Keratinocyte (primary cell): Measurements from ENCODE around the gene DLEC1. TPM values are rescaled to one million over a fixed set of nuclear protein-coding genes. Genes with fewer than 3 reads are reported as not detected.

Source experiments
- DNase-seq: peaks from one replicate; pipeline ENCODE4 v3.0.0-alpha.2; 2011; ENCODE audit warnings: low read depth, missing footprints, low spot score
- FAIRE-seq: peaks from 2 replicates; lab custom pipeline; 2011; peaks lifted over from hg19 to GRCh38; lab: Jason Lieb, UNC
- H2AFZ ChIP-seq: 2 replicates; pipeline ENCODE4 v1.6.0; 2012; ENCODE audit warnings: low read length, control low read depth, inconsistent platforms; ENCODE audit not compliant: control insufficient read depth
- H3K27ac ChIP-seq: 2 replicates; pipeline ENCODE4 v1.5.1; 2011; ENCODE audit warnings: low read length; ENCODE audit not compliant: control insufficient read depth, insufficient read depth
- H3K27me3 ChIP-seq: 3 replicates; pipeline ENCODE4 v1.6.0; 2011; ENCODE audit warnings: low read length; ENCODE audit not compliant: control insufficient read depth, insufficient read depth; ENCODE audit errors: extremely low read depth
- H3K36me3 ChIP-seq, 2 experiments: 2 replicates in 1 of 2; 3 replicates in 1 of 2; pipeline ENCODE4 v1.5.1; 2011; ENCODE audit warnings: low read length in 2 of 2, mild to moderate bottlenecking in 1 of 2; ENCODE audit not compliant: control insufficient read depth in 2 of 2, insufficient read depth in 2 of 2; ENCODE audit errors: extremely low read depth in 1 of 2
- H3K4me1 ChIP-seq: 3 replicates; pipeline ENCODE4 v1.5.1; 2011; ENCODE audit warnings: low read length; ENCODE audit not compliant: control insufficient read depth, insufficient read depth; ENCODE audit errors: extremely low read depth
- H3K4me2 ChIP-seq: 3 replicates; pipeline ENCODE4 v1.6.0; 2011; ENCODE audit warnings: low read depth, low read length; ENCODE audit not compliant: control insufficient read depth, insufficient read depth; ENCODE audit errors: extremely low read depth
- H3K4me3 ChIP-seq, 3 experiments: fragments of 200-600 bp in 1 of 3; sonication (generic) in 1 of 3; 2 replicates in 2 of 3; 3 replicates in 1 of 3; pipeline ENCODE4 v1.5.1; 2011 to 2016; ENCODE audit warnings: low read length in 3 of 3, mild to moderate bottlenecking in 3 of 3, control low read depth in 2 of 3, inconsistent platforms in 1 of 3, low read depth in 1 of 3, mixed read lengths in 1 of 3, mixed run types in 1 of 3, moderate library complexity in 1 of 3; ENCODE audit not compliant: control insufficient read depth in 2 of 3, insufficient read depth in 2 of 3; ENCODE audit errors: extremely low read depth in 1 of 3
- H3K79me2 ChIP-seq: 2 replicates; pipeline ENCODE4 v1.6.0; 2012; ENCODE audit warnings: low read length; ENCODE audit not compliant: control insufficient read depth, insufficient read depth
- H3K9ac ChIP-seq: 3 replicates; pipeline ENCODE4 v1.6.0; 2011; ENCODE audit warnings: low read length; ENCODE audit not compliant: control insufficient read depth, insufficient read depth; ENCODE audit errors: extremely low read depth
- H3K9me1 ChIP-seq: 3 replicates; pipeline ENCODE4 v1.6.0; 2011; ENCODE audit warnings: low read length; ENCODE audit not compliant: control insufficient read depth, insufficient read depth; ENCODE audit errors: extremely low read depth
- H3K9me3 ChIP-seq: 2 replicates; pipeline ENCODE4 v1.5.1; 2012; ENCODE audit warnings: low read depth, low read length; ENCODE audit not compliant: control insufficient read depth
- H4K20me1 ChIP-seq: 3 replicates; pipeline ENCODE4 v1.6.0; 2011; ENCODE audit warnings: low read length; ENCODE audit not compliant: control insufficient read depth, insufficient read depth; ENCODE audit errors: extremely low read depth
- CTCF ChIP-seq, 3 experiments: IDR thresholded peaks in 1 of 3; conservative IDR thresholded peaks in 1 of 3; optimal IDR thresholded peaks in 1 of 3; 2 replicates in 2 of 3; 3 replicates in 1 of 3; pipeline versions ENCODE3 to v1.5.1; 2011; ENCODE audit warnings: low read length in 3 of 3, mild to moderate bottlenecking in 3 of 3, moderate library complexity in 2 of 3, control low read depth in 1 of 3, inconsistent platforms in 1 of 3; ENCODE audit not compliant: insufficient read depth in 2 of 3; ENCODE audit errors: extremely low read depth in 1 of 3
- EZH2 ChIP-seq: IDR thresholded peaks from one replicate; pipeline ENCODE4 v1.6.1; 2012; ENCODE audit warnings: inconsistent platforms, mild to moderate bottlenecking, low read length, moderate library complexity
- dilution Hi-C: fragments of 300-500 bp; cut with MboI; formaldehyde crosslinking; loops from one replicate; pipeline ENCODE4 v1.7.0; 2020; ENCODE audit warnings: low sequenced_read_pairs; ENCODE audit not compliant: extremely low pct_ligation_motif_present
- polyA plus RNA-seq, 5 experiments: library from polyadenylated mRNA; depleted of rRNA in 3 of 5; stranded (reverse) in 3 of 5; stranded (forward) in 1 of 5; unstranded in 1 of 5; fragments of >200 nt; gene quantifications; 1 replicate in 1 of 5; 2 replicates in 3 of 5; 3 replicates in 1 of 5; pipeline versions ENCODE4 v1.2.1 to v1.2.3, GENCODE V29; 2011 to 2012; ENCODE audit warnings: missing spikeins in 2 of 5, low read depth in 1 of 5, low replicate concordance in 1 of 5

DLEC1 gene
- polyA plus RNA-seq, 1 donor (not counting 4 experiments of a cell fraction or from before 2014, with no cell fraction given) = not detected

GRCh38 chr3:38002291-38002876 lies 36.6 kb upstream of the DLEC1 start:
- Histone ChIP-seq H3K79me2 (no peaks in the 10 kb centered on the region), H3K27me3 (no peaks in the 10 kb centered on the region), H3K27ac (no peak overlapping the region), H4K20me1 (no peaks in the 10 kb centered on the region), H3K36me3 (peaks cover 6% of the 10 kb centered on the region in 2 experiments), H3K4me1 (peaks cover 15% of the 10 kb centered on the region), H3K9me1 (no peaks in the 10 kb centered on the region), H3K9ac (no peak overlapping the region), H2AFZ (no peak overlapping the region), H3K4me2 (no peak overlapping the region), H3K9me3 (no peaks in the 10 kb centered on the region), H3K4me3 (no peak overlapping the region)
- TF ChIP-seq CTCF (optimal IDR thresholded peaks at IDR 0.05 in 1 of 3, IDR thresholded peaks at IDR 0.05 in 1 of 3, conservative IDR thresholded peaks at IDR 0.05 in 1 of 3; ENCODE audit: extremely low read depth in 1 of 3, insufficient read depth in 2 of 3, low read length in 3 of 3) (no peak), EZH2 (no peak)
- dilution Hi-C loops = no loop called here
- no peak for FAIRE-seq
- DNase-seq = no peak

- Histone ChIP-seq H4K20me1 (no peaks in the 10 kb centered on the region), H3K4me2 (no peak overlapping the region), H3K9ac (no peak overlapping the region), H3K27ac (no peak overlapping the region), H3K4me3 (no peak overlapping the region), H3K36me3 (peaks cover 6 to 10% of the 10 kb centered on the region in 2 experiments), H3K9me1 (no peaks in the 10 kb centered on the region), H3K9me3 (no peaks in the 10 kb centered on the region), H2AFZ (no peak overlapping the region), H3K27me3 (no peaks in the 10 kb centered on the region), H3K4me1 (peaks cover 15% of the 10 kb centered on the region), H3K79me2 (no peaks in the 10 kb centered on the region)
- DNase-seq (no peak), FAIRE-seq (no peak)
- dilution Hi-C loops = no loop called here
- TF ChIP-seq EZH2 (no peak), CTCF (optimal IDR thresholded peaks at IDR 0.05 in 1 of 3, IDR thresholded peaks at IDR 0.05 in 1 of 3, conservative IDR thresholded peaks at IDR 0.05 in 1 of 3; ENCODE audit: extremely low read depth in 1 of 3, insufficient read depth in 2 of 3, low read length in 3 of 3) (no peak)
These were observed 36.1 kb upstream of the DLEC1 start for GRCh38 chr3:38002940-38003339.
